Measurements from ENCODE around the gene MTRR.

- TF ChIP-seq, protein P1, sequence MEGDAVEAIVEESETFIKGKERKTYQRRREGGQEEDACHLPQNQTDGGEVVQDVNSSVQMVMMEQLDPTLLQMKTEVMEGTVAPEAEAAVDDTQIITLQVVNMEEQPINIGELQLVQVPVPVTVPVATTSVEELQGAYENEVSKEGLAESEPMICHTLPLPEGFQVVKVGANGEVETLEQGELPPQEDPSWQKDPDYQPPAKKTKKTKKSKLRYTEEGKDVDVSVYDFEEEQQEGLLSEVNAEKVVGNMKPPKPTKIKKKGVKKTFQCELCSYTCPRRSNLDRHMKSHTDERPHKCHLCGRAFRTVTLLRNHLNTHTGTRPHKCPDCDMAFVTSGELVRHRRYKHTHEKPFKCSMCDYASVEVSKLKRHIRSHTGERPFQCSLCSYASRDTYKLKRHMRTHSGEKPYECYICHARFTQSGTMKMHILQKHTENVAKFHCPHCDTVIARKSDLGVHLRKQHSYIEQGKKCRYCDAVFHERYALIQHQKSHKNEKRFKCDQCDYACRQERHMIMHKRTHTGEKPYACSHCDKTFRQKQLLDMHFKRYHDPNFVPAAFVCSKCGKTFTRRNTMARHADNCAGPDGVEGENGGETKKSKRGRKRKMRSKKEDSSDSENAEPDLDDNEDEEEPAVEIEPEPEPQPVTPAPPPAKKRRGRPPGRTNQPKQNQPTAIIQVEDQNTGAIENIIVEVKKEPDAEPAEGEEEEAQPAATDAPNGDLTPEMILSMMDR (IDR thresholded peaks at IDR 0.05) = no peak
- TF ChIP-seq POLR2A (IDR thresholded peaks at IDR 0.05) = no peak
Observed at GRCh38 chr5:7874639-7875038, 5.7 kb downstream of the MTRR start.
